DOHH2 (cell line): ENCODE data around the gene LTB4R.
"Not testable (repeated sequence)": the region's sequence is repeated elsewhere in the genome, so short reads cannot be mapped to it uniquely, and the experiment has no call there.

Experiments used
- H3F3A ChIP-seq: fragments of 200-600 bp; sonication (generic), shearing (Covaris generic); 2 replicates; pipeline ENCODE4 v1.6.0; 2016; ENCODE audit warnings: antibody characterized with exemption, mild to moderate bottlenecking; ENCODE audit not compliant: control insufficient read depth, insufficient read depth
- H3K27ac ChIP-seq: fragments of 200-600 bp; sonication (generic); 2 replicates; pipeline ENCODE4 v1.5.1; 2014; ENCODE audit warnings: low read depth, mild to moderate bottlenecking, low read length, moderate library complexity
- H3K27me3 ChIP-seq: fragments of 200-600 bp; sonication (generic); 2 replicates; pipeline ENCODE4 v1.6.1; 2014; ENCODE audit warnings: mild to moderate bottlenecking, low read length, mixed read lengths; ENCODE audit not compliant: control insufficient read depth
- H3K36me3 ChIP-seq: fragments of 200-600 bp; sonication (generic); 2 replicates; pipeline ENCODE4 v1.6.1; 2014; ENCODE audit warnings: mild to moderate bottlenecking, low read length, moderate library complexity, mixed read lengths; ENCODE audit not compliant: control insufficient read depth
- H3K4me1 ChIP-seq: fragments of 200-600 bp; sonication (generic); 2 replicates; pipeline ENCODE4 v1.6.1; 2014; ENCODE audit warnings: mild to moderate bottlenecking, low read length, mixed read lengths; ENCODE audit not compliant: control insufficient read depth
- H3K4me2 ChIP-seq: fragments of 200-600 bp; sonication (generic); 2 replicates; pipeline ENCODE4 v1.6.0; 2014; ENCODE audit warnings: mild to moderate bottlenecking, low read length, moderate library complexity
- H3K4me3 ChIP-seq: fragments of 200-600 bp; sonication (generic); 2 replicates; pipeline ENCODE4 v1.5.1; 2014; ENCODE audit warnings: mild to moderate bottlenecking, low read length, mixed read lengths
- H3K79me2 ChIP-seq: fragments of 200-600 bp; sonication (generic); 2 replicates; pipeline ENCODE4 v1.6.1; 2014; ENCODE audit warnings: mild to moderate bottlenecking, low read length, mixed read lengths; ENCODE audit not compliant: control insufficient read depth
- H3K9me2 ChIP-seq: fragments of 200-600 bp; sonication (generic); replicated peaks from 2 replicates; pipeline ENCODE4 v1.6.1; 2014; ENCODE audit warnings: mild to moderate bottlenecking, low read length, mixed read lengths; ENCODE audit not compliant: control insufficient read depth
- H3K9me3 ChIP-seq: fragments of 200-600 bp; sonication (generic); 2 replicates; pipeline ENCODE4 v1.6.1; 2014; ENCODE audit warnings: antibody characterized with exemption, low read length, mixed read lengths; ENCODE audit not compliant: control insufficient read depth, insufficient read depth
- H4K20me1 ChIP-seq: fragments of 200-600 bp; sonication (generic); 2 replicates; pipeline ENCODE4 v1.6.0; 2014; ENCODE audit warnings: low read depth, mild to moderate bottlenecking, antibody characterized with exemption, low read length, moderate library complexity; ENCODE audit not compliant: control insufficient read depth, insufficient read depth
- EZH2phosphoT487 ChIP-seq: fragments of 200-600 bp; sonication (generic); IDR thresholded peaks from 2 replicates; pipeline ENCODE4 v1.6.1; 2017; ENCODE audit warnings: borderline replicate concordance, mild to moderate bottlenecking, antibody characterized with exemption, low read length, moderate library complexity, mixed read lengths
- TF ChIP-seq, protein P1 (sequence below): fragments of 200-600 bp; sonication (generic); IDR thresholded peaks from one replicate; pipeline ENCODE4 v1.5.1; 2014; ENCODE audit warnings: antibody characterized with exemption, mild to moderate bottlenecking, low read depth, low read length; ENCODE audit not compliant: poor library complexity, severe bottlenecking

The LTB4R gene

DNA sequence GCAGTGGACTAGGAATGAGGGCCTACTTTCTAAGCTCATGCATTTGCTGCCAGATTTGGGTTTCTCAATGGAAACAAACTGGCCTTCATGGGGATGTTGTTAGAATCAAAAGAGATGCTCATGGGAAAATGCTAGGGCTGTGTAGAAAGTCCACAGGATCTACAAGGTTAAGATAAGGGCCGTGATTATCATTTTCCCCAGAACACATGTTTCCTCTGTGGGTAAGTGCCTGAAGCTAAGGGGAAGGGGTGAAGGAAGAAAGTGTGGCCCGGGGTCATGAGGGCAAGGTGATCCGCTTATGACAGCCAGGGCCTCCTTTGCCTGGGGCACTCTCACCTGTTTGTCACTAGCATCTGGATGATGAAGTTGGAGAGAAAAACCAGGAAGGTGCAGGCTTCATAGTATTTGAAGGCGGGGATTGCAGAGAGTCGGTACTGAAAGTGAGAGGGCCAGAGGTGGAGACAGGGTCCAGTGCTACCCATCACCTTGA, 13.8 kb downstream of the LTB4R start:
- no peak for TF ChIP-seq EZH2phosphoT487
- TF ChIP-seq, protein P1, sequence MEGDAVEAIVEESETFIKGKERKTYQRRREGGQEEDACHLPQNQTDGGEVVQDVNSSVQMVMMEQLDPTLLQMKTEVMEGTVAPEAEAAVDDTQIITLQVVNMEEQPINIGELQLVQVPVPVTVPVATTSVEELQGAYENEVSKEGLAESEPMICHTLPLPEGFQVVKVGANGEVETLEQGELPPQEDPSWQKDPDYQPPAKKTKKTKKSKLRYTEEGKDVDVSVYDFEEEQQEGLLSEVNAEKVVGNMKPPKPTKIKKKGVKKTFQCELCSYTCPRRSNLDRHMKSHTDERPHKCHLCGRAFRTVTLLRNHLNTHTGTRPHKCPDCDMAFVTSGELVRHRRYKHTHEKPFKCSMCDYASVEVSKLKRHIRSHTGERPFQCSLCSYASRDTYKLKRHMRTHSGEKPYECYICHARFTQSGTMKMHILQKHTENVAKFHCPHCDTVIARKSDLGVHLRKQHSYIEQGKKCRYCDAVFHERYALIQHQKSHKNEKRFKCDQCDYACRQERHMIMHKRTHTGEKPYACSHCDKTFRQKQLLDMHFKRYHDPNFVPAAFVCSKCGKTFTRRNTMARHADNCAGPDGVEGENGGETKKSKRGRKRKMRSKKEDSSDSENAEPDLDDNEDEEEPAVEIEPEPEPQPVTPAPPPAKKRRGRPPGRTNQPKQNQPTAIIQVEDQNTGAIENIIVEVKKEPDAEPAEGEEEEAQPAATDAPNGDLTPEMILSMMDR: no peak
- H3K27ac ChIP-seq: no peak overlapping the region
- no peak overlapping the region for H3K4me3 ChIP-seq
- H3F3A ChIP-seq: no peaks in the 10 kb centered on the region
- H3K36me3 ChIP-seq: no peaks in the 10 kb centered on the region
- H3K27me3 ChIP-seq: peaks cover 4% of the 10 kb centered on the region
- H3K4me2 ChIP-seq: no peak overlapping the region
- H3K4me1 ChIP-seq: peaks cover 6% of the 10 kb centered on the region
- H3K9me2 ChIP-seq: no peaks in the 10 kb centered on the region
- H3K79me2 ChIP-seq: no peaks in the 10 kb centered on the region
- no peaks in the 10 kb centered on the region for H3K9me3 ChIP-seq
- no peaks in the 10 kb centered on the region for H4K20me1 ChIP-seq

DNA sequence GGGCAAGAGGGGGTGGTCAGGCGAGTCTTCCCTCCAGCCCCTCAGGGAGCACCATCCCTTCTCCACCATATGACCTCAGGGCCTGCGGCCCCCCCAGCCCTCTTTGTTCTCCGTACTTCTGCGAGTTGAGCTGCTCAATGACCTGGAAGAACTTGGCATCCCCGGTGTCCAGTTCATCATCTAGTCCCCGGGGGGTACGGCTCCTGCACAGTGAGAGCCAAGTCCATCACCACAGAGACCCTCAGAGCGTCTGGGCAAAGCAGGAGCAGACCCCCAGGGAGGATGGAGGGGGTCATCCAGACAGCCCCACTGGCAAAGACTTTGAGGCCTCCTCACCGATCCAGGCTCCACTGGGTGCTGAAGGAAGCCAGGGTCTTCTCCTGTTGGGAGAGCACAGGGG, 14.7 kb downstream of the LTB4R start:
- Histone ChIP-seq H3K4me1 (peaks cover 6% of the 10 kb centered on the region), H3F3A (no peaks in the 10 kb centered on the region), H3K27ac (no peak overlapping the region), H3K9me3 (no peaks in the 10 kb centered on the region), H3K4me2 (no peak overlapping the region), H3K27me3 (peaks cover 2% of the 10 kb centered on the region; the same call in 1 of the 2 replicates), H4K20me1 (no peaks in the 10 kb centered on the region), H3K79me2 (no peaks in the 10 kb centered on the region), H3K9me2 (no peaks in the 10 kb centered on the region), H3K36me3 (no peaks in the 10 kb centered on the region), H3K4me3 (no peak overlapping the region)
- TF ChIP-seq EZH2phosphoT487: no peak

DNA sequence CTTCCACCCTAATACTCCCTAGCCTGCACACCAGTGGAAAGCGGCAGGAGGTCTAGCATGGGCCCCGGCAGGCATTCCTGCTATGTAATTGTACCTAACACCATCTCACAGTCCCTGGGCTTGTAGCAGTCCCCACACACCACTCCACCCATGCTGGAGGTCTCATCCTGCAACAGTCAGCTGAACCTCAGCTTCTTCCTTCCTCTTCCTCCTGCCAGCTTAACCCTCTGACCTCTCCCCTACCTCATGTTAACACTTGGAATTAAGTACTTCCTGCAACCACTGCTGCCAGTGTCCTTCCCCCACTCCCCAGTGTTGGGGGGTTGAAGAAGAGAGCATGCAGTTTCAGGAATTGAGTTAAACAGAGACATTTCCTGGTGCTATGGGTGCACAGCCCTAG, 16.0 kb downstream of the LTB4R start:
- no peaks in the 10 kb centered on the region for H3K9me3 ChIP-seq
- no peaks in the 10 kb centered on the region for H3K36me3 ChIP-seq
- no peaks in the 10 kb centered on the region for H4K20me1 ChIP-seq
- H3F3A ChIP-seq: no peaks in the 10 kb centered on the region
- H3K27me3 ChIP-seq: peaks cover 4% of the 10 kb centered on the region
- no peak overlapping the region for H3K27ac ChIP-seq
- no peak overlapping the region for H3K4me3 ChIP-seq
- peaks cover 15% of the 10 kb centered on the region for H3K4me1 ChIP-seq
- 0 out of 2 replicates have a peak overlapping the region, but pooled peaks have one; percentile 18 for H3K4me2 ChIP-seq
- TF ChIP-seq, protein P1: no peak
- no peak for TF ChIP-seq EZH2phosphoT487
- H3K9me2 ChIP-seq: no peaks in the 10 kb centered on the region
- H3K79me2 ChIP-seq: no peaks in the 10 kb centered on the region

DNA sequence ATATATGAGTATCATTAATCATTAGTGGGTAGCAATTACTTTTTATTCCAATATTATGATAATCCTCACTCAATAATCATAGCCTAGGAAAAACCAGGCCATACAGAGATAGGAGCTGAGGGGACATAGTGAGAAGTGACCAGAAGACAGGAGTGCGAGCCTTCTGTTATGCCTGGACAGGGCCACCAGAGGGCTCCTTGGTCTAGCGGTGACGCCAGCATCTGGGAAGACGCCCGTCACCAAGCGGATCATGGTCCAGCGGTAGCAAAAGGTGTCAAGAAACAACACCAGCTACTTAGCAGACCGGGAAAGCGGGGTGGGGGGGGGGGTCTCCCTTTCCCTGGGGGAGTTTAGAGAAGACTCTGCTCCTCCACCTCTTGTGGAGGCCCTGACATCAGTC, 16.6 kb downstream of the LTB4R start:
- H3K27ac ChIP-seq, H3K9me2 ChIP-seq, H3K79me2 ChIP-seq, H3F3A ChIP-seq, H3K36me3 ChIP-seq, H3K4me3 ChIP-seq, H4K20me1 ChIP-seq, H3K9me3 ChIP-seq, H3K27me3 ChIP-seq, H3K4me2 ChIP-seq: not testable (repeated sequence)
- peaks cover 21% of the 10 kb centered on the region for H3K4me1 ChIP-seq
- TF ChIP-seq, protein P1: peak; percentile 43
